Lung (tissue), 12 donors: ENCODE results near the gene SLC37A1. TPM values are rescaled to one million over a fixed set of nuclear protein-coding genes. Genes with fewer than 3 reads are reported as not detected.
A peak's percentile ranks its signal among the peaks of the same experiment; 100 is the strongest.

Source experiments
- ATAC-seq: fragments of 200-7000 bp; cut with Tn5 transposase; one replicate; pipeline ENCODE4 v1.9.1; 2020; ENCODE audit warnings: moderate number of reproducible peaks; ENCODE audit not compliant: insufficient read depth, low FRiP score
- DNase-seq, 3 donors: peaks; one replicate each; pipeline ENCODE4 v3.0.0-alpha.2; 2013 to 2017
- H3K27ac ChIP-seq, 2 donors: one replicate each; pipeline ENCODE4 v1.5.1; 2013; ENCODE audit warnings: mild to moderate bottlenecking in 2 of 2, moderate library complexity in 2 of 2, control low read depth in 1 of 2, inconsistent platforms in 1 of 2, low read depth in 1 of 2, low read length in 1 of 2
- H3K27me3 ChIP-seq, 3 donors: one replicate each; pipeline ENCODE4 v1.5.1; 2013; ENCODE audit warnings: low read length in 2 of 3; ENCODE audit not compliant: control insufficient read depth in 3 of 3, insufficient read depth in 3 of 3
- H3K36me3 ChIP-seq, 4 donors: one replicate each; pipeline ENCODE4 v1.5.1; 2013; ENCODE audit warnings: low read length in 4 of 4, mild to moderate bottlenecking in 1 of 4, moderate library complexity in 1 of 4; ENCODE audit not compliant: control insufficient read depth in 4 of 4, insufficient read depth in 4 of 4
- H3K4me1 ChIP-seq, 5 donors: one replicate each; pipeline ENCODE4 v1.5.1; 2013; ENCODE audit warnings: low read length in 5 of 5, mild to moderate bottlenecking in 2 of 5, moderate library complexity in 1 of 5; ENCODE audit not compliant: control insufficient read depth in 5 of 5, insufficient read depth in 5 of 5
- H3K4me3 ChIP-seq: one replicate; pipeline ENCODE4 v1.5.1; 2013; ENCODE audit warnings: mild to moderate bottlenecking, control low read depth, moderate library complexity
- H3K9ac ChIP-seq, 2 donors: one replicate each; pipeline ENCODE4 v1.5.1; 2013; ENCODE audit warnings: low read length in 2 of 2, control low read depth in 1 of 2; ENCODE audit not compliant: insufficient read depth in 1 of 2
- H3K9me3 ChIP-seq, 4 donors: one replicate each; pipeline ENCODE4 v1.5.1; 2013; ENCODE audit warnings: low read length in 3 of 4, mild to moderate bottlenecking in 1 of 4, moderate library complexity in 1 of 4; ENCODE audit not compliant: control insufficient read depth in 4 of 4, insufficient read depth in 3 of 4
- WGBS, 2 donors: extraction: QIAGEN DNeasy Blood & Tissue Kit; methylation state at CpG; one replicate each; pipeline ENCODE4 v1.1.7; 2013; 5-methylcytosine and 5-hydroxymethylcytosine counted together
- polyA plus RNA-seq, 2 donors: library from polyadenylated mRNA; stranded (reverse); fragments of 200-250 nt; gene quantifications; one replicate each; pipeline ENCODE4 v1.2.1, GENCODE V29; 2013
- total RNA-seq, 2 donors: library from RNA; depleted of rRNA in 1 of 2; stranded (reverse); fragments of >200 nt in 1 of 2; gene quantifications; one replicate each; pipeline ENCODE4 v1.2.1, GENCODE V29; 2014 to 2021
- TF ChIP-seq, protein P1 (sequence below): IDR thresholded peaks from 2 replicates; pipeline ENCODE4 v1.5.1; 2012; ENCODE audit warnings: mild to moderate bottlenecking; ENCODE audit errors: control extremely low read depth, extremely low read depth
- donor health status: control.
- donor health status: control.
- donor health status: Bipolar disorder and iron deficiency.
- donor health status: healthy.
- donor health status: DM: yes; HTN: yes; CAD: no.

The SLC37A1 gene
- total and polyA plus RNA-seq, 4 donors: 13.3 to 29.5 (median 19.6) TPM

DNA sequence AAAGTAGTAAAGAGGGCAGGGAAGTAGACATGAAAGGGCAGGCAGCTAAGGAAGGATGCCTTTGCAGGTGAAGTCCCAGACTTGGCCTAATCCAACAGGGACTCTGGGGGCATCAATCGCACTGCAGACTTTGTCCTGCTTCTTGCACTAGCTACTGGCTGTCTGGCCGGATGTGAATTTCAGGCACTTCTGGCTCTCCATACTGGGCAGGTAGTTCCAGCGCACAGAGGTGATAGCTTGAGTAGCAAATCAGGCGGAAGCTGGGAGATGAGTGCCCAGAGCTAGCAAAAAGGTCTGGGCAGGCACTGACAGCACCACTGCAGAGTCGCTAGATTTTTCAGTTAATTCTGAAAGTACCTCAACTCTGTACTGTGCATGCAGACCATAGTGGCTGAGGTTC is 18.6 kb upstream of the SLC37A1 start:
- no peak overlapping the region for H3K27ac ChIP-seq
- no peak overlapping the region for H3K9ac ChIP-seq
- DNase-seq (no peak), ATAC-seq (no peak)
- 93 to 97% methylated on average over 5 of the region's 5 CpGs for whole genome bisulfite sequencing, 2 donors
- H3K4me3 ChIP-seq: no peak overlapping the region
- H3K27me3 ChIP-seq: no peaks in the 10 kb centered on the region
- no peaks in the 10 kb centered on the region for H3K9me3 ChIP-seq
- TF ChIP-seq, protein P1, sequence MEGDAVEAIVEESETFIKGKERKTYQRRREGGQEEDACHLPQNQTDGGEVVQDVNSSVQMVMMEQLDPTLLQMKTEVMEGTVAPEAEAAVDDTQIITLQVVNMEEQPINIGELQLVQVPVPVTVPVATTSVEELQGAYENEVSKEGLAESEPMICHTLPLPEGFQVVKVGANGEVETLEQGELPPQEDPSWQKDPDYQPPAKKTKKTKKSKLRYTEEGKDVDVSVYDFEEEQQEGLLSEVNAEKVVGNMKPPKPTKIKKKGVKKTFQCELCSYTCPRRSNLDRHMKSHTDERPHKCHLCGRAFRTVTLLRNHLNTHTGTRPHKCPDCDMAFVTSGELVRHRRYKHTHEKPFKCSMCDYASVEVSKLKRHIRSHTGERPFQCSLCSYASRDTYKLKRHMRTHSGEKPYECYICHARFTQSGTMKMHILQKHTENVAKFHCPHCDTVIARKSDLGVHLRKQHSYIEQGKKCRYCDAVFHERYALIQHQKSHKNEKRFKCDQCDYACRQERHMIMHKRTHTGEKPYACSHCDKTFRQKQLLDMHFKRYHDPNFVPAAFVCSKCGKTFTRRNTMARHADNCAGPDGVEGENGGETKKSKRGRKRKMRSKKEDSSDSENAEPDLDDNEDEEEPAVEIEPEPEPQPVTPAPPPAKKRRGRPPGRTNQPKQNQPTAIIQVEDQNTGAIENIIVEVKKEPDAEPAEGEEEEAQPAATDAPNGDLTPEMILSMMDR: no peak
- no peaks in the 10 kb centered on the region for H3K36me3 ChIP-seq
- H3K4me1 ChIP-seq: peaks cover 0 to 6% (median 6%) of the 10 kb centered on the region in 5 donors

DNA sequence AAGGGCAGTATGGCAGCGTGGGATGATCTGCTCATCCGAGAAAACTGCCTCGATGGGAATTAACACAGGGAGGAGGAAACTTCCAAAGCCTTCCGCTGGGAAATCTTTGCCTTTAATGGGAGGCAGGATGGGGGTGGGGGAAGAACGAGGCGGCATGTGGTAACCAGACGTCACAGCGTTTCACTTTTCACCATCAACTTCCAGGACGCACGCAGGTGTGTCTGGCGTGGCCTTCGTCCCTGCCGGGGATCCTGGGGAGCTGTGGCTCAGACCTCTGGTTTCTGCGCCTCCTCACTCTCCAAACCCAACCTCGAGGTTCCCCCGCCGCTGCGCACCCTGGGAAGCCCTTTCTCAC is 17.9 kb upstream of the SLC37A1 start:
- WGBS, 2 donors: 2 to 4% methylated on average over 18 of the region's 18 CpGs
- Histone ChIP-seq H3K27ac (peak overlapping the region in 1 of 2 donors; percentile 68), H3K36me3 (no peaks in the 10 kb centered on the region), H3K4me3 (peak overlapping the region; percentile 53), H3K27me3 (no peaks in the 10 kb centered on the region), H3K4me1 (peaks cover 0 to 6% (median 6%) of the 10 kb centered on the region in 5 donors), H3K9ac (peak overlapping the region; percentile 8 to 65), H3K9me3 (no peaks in the 10 kb centered on the region)
- TF ChIP-seq, protein P1: no peak
- no peak for DNase-seq
- peak; percentile 0 for ATAC-seq

DNA sequence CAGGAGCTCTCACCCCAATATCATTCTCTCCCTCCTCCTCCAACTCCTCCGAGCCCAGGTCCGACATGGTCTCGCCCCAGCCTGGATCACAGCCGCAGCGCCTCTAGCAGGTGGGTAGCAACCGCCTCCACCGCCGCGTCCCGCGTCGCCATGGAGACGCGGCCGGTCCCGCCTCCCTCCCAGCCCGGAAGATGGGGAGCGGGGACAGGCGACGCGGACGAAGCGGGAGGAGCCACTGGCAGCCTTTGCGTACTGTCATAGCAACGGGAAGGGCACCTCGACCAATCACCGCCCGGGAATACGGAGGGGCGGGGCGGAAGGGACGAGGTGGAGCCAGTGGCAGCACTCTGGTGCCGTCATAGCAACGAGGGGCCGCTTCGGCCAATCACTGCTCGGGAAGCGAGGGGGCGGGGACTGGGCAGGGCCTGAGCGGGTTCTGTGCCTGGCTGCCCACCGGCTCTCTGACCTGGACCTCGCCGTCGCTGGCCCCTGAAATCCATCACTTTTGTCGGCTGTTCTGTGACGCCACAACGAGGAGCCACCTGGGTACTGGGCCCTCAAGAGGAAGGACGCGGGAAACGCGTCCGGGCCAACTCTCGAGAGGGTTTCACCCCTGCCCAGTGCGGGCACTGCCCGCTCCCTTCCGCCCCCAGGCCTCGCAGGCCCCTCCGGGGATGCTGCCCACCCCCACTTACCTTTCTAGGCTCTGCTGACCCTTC is 17.4 kb upstream of the SLC37A1 start, which contains the start of gene RSPH1:
Gene RSPH1 (minus strand): TSS at position 105 of the 719 bp plus-strand sequence. CDS start 38 bp downstream, at position 67.
- WGBS, 2 donors: 0 to 1% methylated on average over 51 to 58 of the region's 58 CpGs
- Histone ChIP-seq H3K9me3 (no peaks in the 10 kb centered on the region), H3K27ac (peak within 1 kb of the TSS; percentile 26 to 86), H3K27me3 (no peaks in the 10 kb centered on the region), H3K36me3 (no peaks in the 10 kb centered on the region), H3K9ac (peak within 1 kb of the TSS; percentile 83 to 91), H3K4me1 (peaks cover 0 to 6% (median 6%) of the 10 kb centered on the region in 5 donors), H3K4me3 (peak within 1 kb of the TSS; percentile 53)
- peak; percentile 98 for ATAC-seq
- DNase-seq: peak; percentile 99 to 100 (median 100)
- TF ChIP-seq, protein P1: no peak
